ENCODE data around the gene GPX3.
A peak's percentile ranks its signal among the peaks of the same experiment; 100 is the strongest.

Gene GPX3

DNA sequence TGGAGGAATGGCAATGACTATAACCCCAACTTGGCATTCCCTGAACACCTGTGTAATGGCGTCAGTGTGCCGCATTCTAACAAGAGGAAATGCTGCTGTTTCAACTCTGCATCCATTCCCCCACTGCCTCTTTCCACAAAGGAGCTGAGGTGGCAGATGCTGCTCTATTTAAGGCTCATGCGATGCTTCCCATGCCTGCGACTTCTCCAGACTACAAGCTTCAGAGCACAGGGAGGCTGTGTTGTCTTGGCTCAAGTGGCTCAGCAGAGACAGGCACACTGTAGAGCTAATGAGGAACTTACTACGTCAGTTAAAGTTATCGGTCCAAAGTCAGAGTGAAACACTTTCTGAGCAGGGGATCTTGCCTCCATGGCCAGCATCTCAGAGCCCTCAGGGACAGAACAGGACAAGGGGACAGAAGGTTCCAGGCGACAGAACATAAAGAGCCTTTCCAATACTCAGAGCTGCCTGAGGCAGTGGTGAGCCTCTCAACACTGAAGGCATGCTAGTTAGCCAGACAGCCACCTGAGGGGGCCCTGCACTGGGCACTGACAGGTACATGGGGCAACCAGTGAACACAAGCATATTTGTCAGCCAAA lies 38.6 kb downstream of the GPX3 start:
- no peak for DNase-seq

GRCh38 chr5:151060742-151061141 lies 40.4 kb downstream of the GPX3 start:
- DNase-seq, result no peak

DNA sequence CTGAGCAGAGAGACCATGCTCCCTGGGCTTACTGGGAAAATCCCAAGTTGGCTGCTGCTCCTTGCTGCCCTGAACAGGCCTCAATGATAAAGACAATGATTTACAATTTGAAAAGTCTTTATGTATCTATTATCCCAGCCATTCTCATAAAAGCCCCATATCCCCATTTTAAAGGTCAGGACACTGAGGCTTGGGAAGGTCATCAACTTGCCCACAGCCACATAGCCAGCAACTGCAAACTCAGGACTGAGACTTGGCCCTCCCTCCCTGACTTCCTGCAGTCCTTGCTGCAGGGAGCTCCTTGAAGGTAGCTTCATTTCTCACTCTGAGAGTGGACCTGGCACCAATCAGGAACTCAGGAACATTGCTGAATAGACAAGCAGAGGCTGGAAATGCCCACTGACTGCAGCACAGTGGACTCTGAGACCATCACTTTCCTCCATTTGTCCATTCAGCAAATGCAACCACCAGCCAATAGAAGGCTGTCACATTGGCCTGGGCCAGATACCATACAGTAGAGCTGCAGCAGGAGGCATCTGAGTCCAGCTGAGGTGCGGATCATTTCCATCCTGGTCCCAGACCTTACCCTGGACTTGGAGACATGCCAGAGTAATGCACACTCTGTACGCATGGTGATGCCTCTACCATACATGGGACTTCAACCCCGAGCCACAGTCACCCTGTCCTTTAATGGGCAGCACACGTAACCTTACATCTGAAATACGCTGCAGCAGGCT lies 42.2 kb downstream of the GPX3 start:
- DNase-seq, result no peak

DNA sequence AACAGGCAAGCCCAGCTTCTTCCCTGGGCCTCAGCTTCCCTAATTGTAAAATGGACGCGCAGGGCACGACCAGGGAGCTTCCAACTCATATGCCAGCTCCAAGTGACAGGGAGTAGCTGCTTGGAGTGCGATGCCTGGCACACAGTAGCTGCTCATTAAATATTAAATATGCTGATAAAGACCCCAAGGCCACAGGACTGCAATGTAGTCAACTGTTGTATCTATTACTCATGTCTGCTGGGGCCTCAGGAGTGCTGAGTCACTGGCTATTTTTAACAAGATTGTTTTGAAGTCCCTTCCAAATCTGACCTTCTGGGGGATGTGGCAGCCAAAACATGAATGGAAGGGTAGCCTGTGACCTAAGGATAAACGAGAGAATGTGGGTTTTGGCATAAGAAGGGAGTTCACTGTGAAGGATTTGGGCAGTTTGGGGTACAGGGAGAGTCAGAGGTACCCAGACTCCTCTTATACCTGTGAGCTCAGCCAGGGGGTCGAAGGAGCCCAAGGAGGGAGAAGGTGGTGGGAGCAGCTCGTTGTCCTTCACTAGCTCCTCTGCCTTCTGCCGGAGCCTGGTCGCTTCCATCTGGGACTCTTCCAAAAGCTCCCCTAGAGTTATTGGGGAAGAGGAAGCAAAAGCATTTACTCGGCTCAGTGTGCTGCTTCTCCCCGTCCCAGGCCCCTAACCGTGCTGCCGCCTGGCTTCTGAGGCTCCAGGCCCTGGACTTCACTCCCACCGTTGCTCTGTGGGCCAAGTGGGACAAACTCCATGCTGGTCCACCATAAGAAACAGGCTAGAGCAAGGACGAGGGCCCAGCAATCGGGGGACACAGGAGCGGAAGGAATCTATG lies 43.0 kb downstream of the GPX3 start:
- DNase-seq, result no peak

- DNase-seq, result no peak
These were observed 44.6 kb downstream of the GPX3 start for GRCh38 chr5:151064916-151065499.

- no peak for DNase-seq
These were observed 45.2 kb downstream of the GPX3 start for GRCh38 chr5:151065609-151066008.

DNA sequence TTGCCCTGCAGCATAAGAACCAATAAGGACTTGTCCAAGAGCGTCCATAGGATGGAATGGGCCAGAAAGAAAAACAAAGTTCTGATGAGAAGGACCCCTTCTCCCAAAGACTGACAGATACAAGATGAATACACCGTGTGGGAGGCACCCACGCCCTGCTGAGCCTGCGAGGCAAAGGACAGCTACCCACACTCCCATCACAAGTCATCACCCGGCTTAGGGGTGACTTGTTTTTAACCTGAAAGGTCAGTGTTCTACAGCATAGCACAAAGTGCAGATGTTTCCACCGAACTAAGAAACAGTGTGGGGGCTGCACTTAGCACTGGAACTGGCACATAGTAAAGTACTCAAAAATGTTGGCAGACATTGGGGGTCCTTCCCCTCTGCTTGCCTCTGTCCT lies 46.5 kb downstream of the GPX3 start:
- DNase-seq, result no peak

- DNase-seq, result no peak
These were observed 47.4 kb downstream of the GPX3 start for GRCh38 chr5:151067632-151068432.

GRCh38 chr5:151068433-151069197 lies 48.2 kb downstream of the GPX3 start:
- peak in 1 of 2 donors; percentile 18 for DNase-seq

GRCh38 chr5:151070449-151070848 lies 50.1 kb downstream of the GPX3 start:
- no peak for DNase-seq

GRCh38 chr5:151071021-151071420 lies 50.6 kb downstream of the GPX3 start:
- no peak for DNase-seq

- DNase-seq, result no peak
These were observed 51.6 kb downstream of the GPX3 start for GRCh38 chr5:151071848-151072629.

GRCh38 chr5:151072630-151073025 lies 52.2 kb downstream of the GPX3 start:
- no peak for DNase-seq

GRCh38 chr5:151073280-151073679 lies 52.9 kb downstream of the GPX3 start:
- DNase-seq, result no peak

GRCh38 chr5:151074557-151074956 lies 54.2 kb downstream of the GPX3 start:
- no peak for DNase-seq

GRCh38 chr5:151075698-151076331 lies 55.4 kb downstream of the GPX3 start:
- DNase-seq, result no peak

DNA sequence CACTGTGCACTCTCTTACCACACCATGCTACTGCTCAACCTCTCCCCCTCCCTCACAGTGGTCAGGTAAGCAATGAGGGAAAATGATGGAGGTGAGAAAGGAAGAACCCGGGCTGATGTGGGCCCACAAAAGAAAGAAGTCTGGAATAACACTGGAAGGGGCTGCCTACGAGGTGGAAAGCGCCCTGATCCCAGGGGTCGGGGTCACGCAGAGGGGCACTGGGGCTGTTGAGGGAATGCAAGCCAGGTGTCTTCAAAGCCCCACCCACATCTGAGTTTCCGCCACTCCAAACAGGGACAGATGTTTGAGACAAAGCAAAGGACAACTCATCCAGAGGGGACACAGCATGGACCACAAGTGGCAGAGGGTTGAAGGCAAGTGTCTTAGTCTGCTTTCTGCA lies 56.2 kb downstream of the GPX3 start:
- no peak for DNase-seq

DNA sequence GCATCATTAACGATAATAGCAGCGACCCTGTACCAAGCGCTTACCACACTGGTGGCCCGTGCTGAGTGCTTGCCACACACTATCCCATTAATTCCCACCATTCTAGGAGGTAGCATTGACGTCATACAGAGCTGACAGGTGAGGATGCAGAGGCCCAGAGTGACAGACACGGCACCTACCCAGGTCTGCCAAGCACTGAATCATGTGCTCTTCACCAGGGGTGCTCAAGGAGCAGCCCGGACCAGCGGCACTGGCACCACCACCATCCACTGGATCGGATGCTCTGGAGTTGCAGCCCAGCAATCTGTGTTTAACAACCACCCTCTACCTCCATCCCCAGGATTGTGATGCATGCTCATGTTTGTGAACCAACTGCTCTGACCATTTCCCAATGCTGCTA lies 57.0 kb downstream of the GPX3 start:
- DNase-seq, result no peak

DNA sequence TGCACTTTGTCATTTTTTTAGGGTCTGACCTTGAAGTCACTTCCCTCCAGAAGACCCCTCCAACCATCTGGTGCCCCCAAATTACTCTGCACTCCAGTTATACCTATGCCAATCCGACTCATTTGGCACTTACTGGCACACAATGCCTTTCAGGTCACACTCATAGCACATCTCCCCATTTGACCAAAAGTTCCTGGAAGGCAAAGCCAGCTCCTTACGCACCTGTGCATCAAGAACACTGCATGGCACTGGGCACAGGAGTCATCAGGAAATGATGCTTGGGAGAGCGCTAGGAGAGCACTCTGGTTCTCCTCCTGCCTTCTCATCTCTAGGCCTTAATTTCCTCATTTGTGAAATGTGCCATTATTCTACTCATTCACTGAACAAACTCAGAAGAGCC lies 57.6 kb downstream of the GPX3 start:
- no peak for DNase-seq
